GM12878 (cell line): ENCODE measurements around the gene AUNIP. TPM values are rescaled to one million over a fixed set of nuclear protein-coding genes. Genes with fewer than 3 reads are reported as not detected.
A peak's percentile ranks its signal among the peaks of the same experiment; 100 is the strongest.

Source experiments
- ATAC-seq: fragments of 200-7000 bp; cut with Tn5 transposase; 3 replicates; pipeline ENCODE4 v1.9.1; 2020; ENCODE audit warnings: mild to moderate bottlenecking, moderate library complexity
- BruUV-seq: library from RNA; stranded (reverse); fragments of 400-500 nt; replicated peaks from 2 replicates; lab custom pipeline; 2021; lab: Mats Ljungman, UMichigan
- CTCF ChIA-PET: fragments of 300-600 bp; sonication (Branson Sonifier 250); formaldehyde crosslinking; extraction: SDS; loops from one replicate; lab custom pipeline; 2021; ENCODE audit warnings: inconsistent platforms; lab: Yijun Ruan, JAX
- POLR2A ChIA-PET: fragments of 350-600 bp; formaldehyde crosslinking; extraction: SDS; loops from one replicate; lab custom pipeline; 2021; ENCODE audit warnings: inconsistent platforms; lab: Charles Lee
- RAD21 ChIA-PET: fragments of 300-600 bp; sonication (Branson Sonifier 250); formaldehyde crosslinking; loops from one replicate; lab custom pipeline; 2023; ENCODE audit warnings: antibody characterized with exemption; ENCODE audit not compliant: unreplicated experiment; lab: Charles Lee
- SMC1A ChIA-PET: fragments of 300-600 bp; sonication (Branson Sonifier 250); formaldehyde crosslinking; loops from one replicate; lab custom pipeline; 2023; ENCODE audit not compliant: unreplicated experiment, uncharacterized antibody; lab: Charles Lee
- DNase-seq: peaks from one replicate; pipeline ENCODE4 v3.0.0-alpha.2; 2011; ENCODE audit warnings: low read depth, low spot score
- FAIRE-seq: peaks from 3 replicates; lab custom pipeline; 2011; peaks lifted over from hg19 to GRCh38; lab: Jason Lieb, UNC
- H2AFZ ChIP-seq: 2 replicates; pipeline ENCODE4 v1.6.0; 2011; ENCODE audit warnings: low read depth, low read length, control low read depth; ENCODE audit not compliant: control insufficient read depth
- H3K27ac ChIP-seq: 2 replicates; pipeline ENCODE4 v1.5.1; 2011; ENCODE audit warnings: control low read depth; ENCODE audit not compliant: control insufficient read depth, insufficient read depth
- H3K27me3 ChIP-seq, 2 experiments: replicated peaks in 1 of 2; 2 replicates each; pipeline versions ENCODE4 v1.6.0 to v1.6.1; 2011; ENCODE audit warnings: low read length in 1 of 2; ENCODE audit not compliant: control insufficient read depth in 2 of 2, insufficient read depth in 2 of 2
- H3K36me3 ChIP-seq, 2 experiments: 2 replicates each; pipeline ENCODE4 v1.5.1; 2011; ENCODE audit warnings: low read length in 1 of 2; ENCODE audit not compliant: control insufficient read depth in 2 of 2, insufficient read depth in 2 of 2
- H3K4me1 ChIP-seq: 2 replicates; pipeline ENCODE4 v1.6.1; 2011; ENCODE audit warnings: mild to moderate bottlenecking, low read length, moderate library complexity, mixed read lengths; ENCODE audit not compliant: control insufficient read depth, insufficient read depth
- H3K4me2 ChIP-seq: 2 replicates; pipeline ENCODE4 v1.6.0; 2011; ENCODE audit warnings: control low read depth; ENCODE audit not compliant: control insufficient read depth, insufficient read depth
- H3K4me3 ChIP-seq: fragments of 200-600 bp; sonication (generic); 2 replicates; pipeline ENCODE4 v1.5.1; 2016
- H3K79me2 ChIP-seq: 2 replicates; pipeline ENCODE4 v1.6.0; 2011; ENCODE audit warnings: low read length; ENCODE audit not compliant: control insufficient read depth, insufficient read depth
- H3K9ac ChIP-seq: 2 replicates; pipeline ENCODE4 v1.8.0; 2011; ENCODE audit warnings: low read length, control low read depth, mixed read lengths; ENCODE audit not compliant: control insufficient read depth, insufficient read depth
- H3K9me3 ChIP-seq: replicated peaks from 3 replicates; pipeline ENCODE4 v1.5.1; 2011; ENCODE audit warnings: mild to moderate bottlenecking, low read length; ENCODE audit not compliant: control insufficient read depth, insufficient read depth
- H4K20me1 ChIP-seq: 2 replicates; pipeline ENCODE4 v1.6.0; 2011; ENCODE audit not compliant: control insufficient read depth, insufficient read depth
- BMI1 ChIP-seq: fragments of 450-650 bp; IDR thresholded peaks from 2 replicates; pipeline ENCODE4 v1.6.1; 2016; ENCODE audit warnings: mild to moderate bottlenecking, moderate library complexity, borderline replicate concordance
- CREB1 ChIP-seq: IDR thresholded peaks from 2 replicates; pipeline ENCODE4 v1.6.1; 2012; ENCODE audit warnings: low read depth, mild to moderate bottlenecking, inconsistent platforms
- HDAC2 ChIP-seq: fragments of 200-600 bp; sonication (generic); IDR thresholded peaks from 2 replicates; pipeline ENCODE4 v1.6.1; 2017
- IKZF1 ChIP-seq: fragments of 450-650 bp; conservative IDR thresholded peaks from 2 replicates; pipeline ENCODE4 v1.6.1; 2017; ENCODE audit warnings: antibody characterized with exemption, mild to moderate bottlenecking
- RBBP5 ChIP-seq: fragments of 200-600 bp; sonication (generic); conservative IDR thresholded peaks from 2 replicates; pipeline ENCODE4 v1.6.1; 2016
- SIX5 ChIP-seq: IDR thresholded peaks from 2 replicates; pipeline ENCODE4 v1.6.1; 2011; ENCODE audit warnings: mild to moderate bottlenecking, low read depth, low read length, moderate library complexity; ENCODE audit not compliant: severe bottlenecking
- SMC3 ChIP-seq: IDR thresholded peaks from 2 replicates; pipeline ENCODE4 v1.6.1; 2011; ENCODE audit warnings: low read length, improper control_type of control experiment, borderline replicate concordance
- STAT1 ChIP-seq: fragments of 450-650 bp; conservative IDR thresholded peaks from 2 replicates; pipeline ENCODE4 v1.6.1; 2014; ENCODE audit warnings: antibody characterized with exemption, mild to moderate bottlenecking
- ZBED1 ChIP-seq: IDR thresholded peaks from 2 replicates; pipeline ENCODE4 v1.6.1; 2016; ENCODE audit warnings: borderline replicate concordance
- ZNF622 ChIP-seq: fragments of 450-650 bp; IDR thresholded peaks from 2 replicates; pipeline ENCODE4 v1.6.1; 2017; ENCODE audit warnings: mild to moderate bottlenecking, inconsistent platforms
- WGBS: methylation state at CpG from one replicate; pipeline ENCODE4 v1.1.6; 2016; ENCODE audit warnings: low lambda C conversion rate; ENCODE audit not compliant: insufficient replicate concordance, insufficient coverage; ENCODE audit errors: missing lambda C conversion rate; 5-methylcytosine and 5-hydroxymethylcytosine counted together
- in situ Hi-C: fragments of 300-500 bp; cut with MboI; formaldehyde crosslinking; loops from 9 replicates; pipeline ENCODE4 v1.14.3; 2018; ENCODE audit warnings: mixed read lengths
- intact Hi-C: fragments of 100-400 bp; cut with micrococcal nuclease; formaldehyde crosslinking; loops from one replicate; pipeline ENCODE4 v1.14.2; 2022; ENCODE audit not compliant: unreplicated experiment
- polyA plus RNA-seq, 11 experiments: library from polyadenylated mRNA; depleted of rRNA in 4 of 11; unstranded in 6 of 11; stranded (reverse) in 5 of 11; fragments of >200 nt; fragmentation: Nextera tagmentation in 4 of 11; fragmentation: Illumina TruSeq in 1 of 11; extraction: Ambion mirVana in 4 of 11; extraction: Trizol in 1 of 11; gene quantifications; 1 replicate in 1 of 11; 2 replicates in 10 of 11; pipeline versions ENCODE4 v1.2.1 to v1.2.3, GENCODE V29; 2011 to 2016; ENCODE audit warnings: inconsistent platforms in 2 of 11, missing spikeins in 2 of 11, low read depth in 1 of 11
- total RNA-seq, 4 experiments: library from RNA; depleted of rRNA in 3 of 4; stranded (reverse); fragments of >200 nt in 3 of 4; fragmentation: Illumina TruSeq in 1 of 4; extraction: Trizol in 1 of 4; gene quantifications; 2 replicates each; pipeline versions ENCODE4 v1.2.1 to v1.2.3, GENCODE V29; 2013 to 2021
- TF ChIP-seq, protein P1 (sequence below): fragments of 150-350 bp; IDR thresholded peaks from 2 replicates; pipeline ENCODE4 v1.6.1; 2014; ENCODE audit warnings: mild to moderate bottlenecking, low read depth, low read length
- TF ChIP-seq, protein P2 (sequence below), 3 experiments: IDR thresholded peaks in 2 of 3; conservative IDR thresholded peaks in 1 of 3; 2 replicates each; pipeline ENCODE4 v1.5.1; 2011; ENCODE audit warnings: low read depth in 3 of 3, low read length in 3 of 3, mild to moderate bottlenecking in 3 of 3, control low read depth in 2 of 3, moderate library complexity in 2 of 3, inconsistent platforms in 1 of 3, mixed read lengths in 1 of 3; ENCODE audit not compliant: control insufficient read depth in 2 of 3, insufficient read depth in 1 of 3; ENCODE audit errors: extremely low read depth in 1 of 3
- TF ChIP-seq, protein P3 (sequence below): fragments of 450-650 bp; formaldehyde crosslinking; IDR thresholded peaks from 2 replicates; pipeline ENCODE4 v1.4.0; 2022; ENCODE audit warnings: mild to moderate bottlenecking, moderate library complexity
- TF ChIP-seq, protein P4 (sequence below): fragments of 450-650 bp; IDR thresholded peaks from 2 replicates; pipeline ENCODE4 v1.6.1; 2014; ENCODE audit warnings: mild to moderate bottlenecking

AUNIP gene
- total and polyA plus RNA-seq, 10 of the 15 experiments (the other 5 are each of a cell fraction or from before 2014, with no cell fraction given): 3.9 to 20.0 (median 12.7) TPM

DNA sequence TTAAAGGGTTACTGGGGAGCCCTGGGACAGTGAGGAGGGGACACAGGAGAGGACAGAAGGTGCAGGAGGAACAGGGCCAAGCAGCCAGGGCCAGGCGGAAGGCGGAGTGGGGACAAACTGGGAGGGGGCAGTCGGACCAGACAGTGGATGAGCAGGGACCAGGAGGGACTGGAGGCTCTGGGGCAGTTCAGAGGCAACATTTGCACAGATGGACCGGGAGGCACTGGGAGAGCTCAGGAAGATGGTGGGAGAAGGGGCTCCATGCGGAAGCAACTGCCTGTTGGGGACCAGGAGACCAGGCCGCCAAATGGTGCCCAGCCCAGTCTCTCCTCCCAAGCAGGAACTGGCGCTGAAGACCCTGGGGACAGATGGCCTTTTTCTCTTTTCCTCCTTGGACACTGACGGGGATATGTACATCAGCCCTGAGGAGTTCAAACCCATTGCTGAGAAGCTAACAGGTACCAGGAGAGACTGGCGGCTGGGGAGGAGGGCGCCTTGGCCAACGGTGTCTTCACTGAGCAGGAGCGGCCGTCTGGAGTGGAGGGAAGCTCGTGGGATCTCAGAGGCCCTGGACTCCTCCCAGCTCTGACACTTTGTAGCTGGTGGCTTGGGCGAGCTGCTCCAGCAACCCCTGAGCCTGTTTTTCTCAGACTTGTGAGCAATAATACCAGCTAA is 58.4 kb downstream of the AUNIP start:
- in situ Hi-C loops: loop anchor here (25.0 kb wide), 1 partner anchor 389 kb away; the partner anchor contains the start of gene RHCE

More for the DNA sequence above, 58.4 kb downstream of the AUNIP start:
- Histone ChIP-seq H4K20me1 (no peaks in the 10 kb centered on the region), H3K36me3 (no peaks in the 10 kb centered on the region), H3K4me2 (peak overlapping the region; percentile 76), H3K27ac (no peak overlapping the region), H3K9ac (no peak overlapping the region), H3K9me3 (no peaks in the 10 kb centered on the region; the same call in 2 of the 3 replicates), H3K27me3 (no peaks in the 10 kb centered on the region), H3K79me2 (no peaks in the 10 kb centered on the region), H3K4me3 (no peak overlapping the region), H3K4me1 (peaks cover 33% of the 10 kb centered on the region), H2AFZ (no peak overlapping the region)
- ATAC-seq (no peak), FAIRE-seq (no peak), DNase-seq (no peak)
- WGBS: 77% methylated on average over 14 of the region's 15 CpGs
- no TSS peak for BruUV-seq
- RAD21 ChIA-PET: interaction anchor here (0.8 to 2.3 kb wide), 6 partner anchors 9 to 281 kb away, joined by 3 to 7 read pairs (median 5); partner anchors contain the start of genes MTFR1L and PAFAH2
- intact Hi-C loops: loop anchor here (5.0 to 10.0 kb wide), 2 partner anchors 124 to 556 kb away; partner anchors contain the start of gene RSRP1
- CTCF ChIA-PET: interaction anchor here (0.6 to 8.4 kb wide), 5 partner anchors 11 to 299 kb away, joined by 3 to 63 read pairs (median 4); no protein-coding TSS in a partner anchor
- TF ChIP-seq HDAC2: no peak
- TF ChIP-seq BMI1: no peak
- no peak for TF ChIP-seq ZBED1
- no peak for TF ChIP-seq SIX5
- no peak for TF ChIP-seq SMC3
- TF ChIP-seq, protein P1, sequence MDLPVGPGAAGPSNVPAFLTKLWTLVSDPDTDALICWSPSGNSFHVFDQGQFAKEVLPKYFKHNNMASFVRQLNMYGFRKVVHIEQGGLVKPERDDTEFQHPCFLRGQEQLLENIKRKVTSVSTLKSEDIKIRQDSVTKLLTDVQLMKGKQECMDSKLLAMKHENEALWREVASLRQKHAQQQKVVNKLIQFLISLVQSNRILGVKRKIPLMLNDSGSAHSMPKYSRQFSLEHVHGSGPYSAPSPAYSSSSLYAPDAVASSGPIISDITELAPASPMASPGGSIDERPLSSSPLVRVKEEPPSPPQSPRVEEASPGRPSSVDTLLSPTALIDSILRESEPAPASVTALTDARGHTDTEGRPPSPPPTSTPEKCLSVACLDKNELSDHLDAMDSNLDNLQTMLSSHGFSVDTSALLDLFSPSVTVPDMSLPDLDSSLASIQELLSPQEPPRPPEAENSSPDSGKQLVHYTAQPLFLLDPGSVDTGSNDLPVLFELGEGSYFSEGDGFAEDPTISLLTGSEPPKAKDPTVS: no peak
- TF ChIP-seq, protein P2, sequence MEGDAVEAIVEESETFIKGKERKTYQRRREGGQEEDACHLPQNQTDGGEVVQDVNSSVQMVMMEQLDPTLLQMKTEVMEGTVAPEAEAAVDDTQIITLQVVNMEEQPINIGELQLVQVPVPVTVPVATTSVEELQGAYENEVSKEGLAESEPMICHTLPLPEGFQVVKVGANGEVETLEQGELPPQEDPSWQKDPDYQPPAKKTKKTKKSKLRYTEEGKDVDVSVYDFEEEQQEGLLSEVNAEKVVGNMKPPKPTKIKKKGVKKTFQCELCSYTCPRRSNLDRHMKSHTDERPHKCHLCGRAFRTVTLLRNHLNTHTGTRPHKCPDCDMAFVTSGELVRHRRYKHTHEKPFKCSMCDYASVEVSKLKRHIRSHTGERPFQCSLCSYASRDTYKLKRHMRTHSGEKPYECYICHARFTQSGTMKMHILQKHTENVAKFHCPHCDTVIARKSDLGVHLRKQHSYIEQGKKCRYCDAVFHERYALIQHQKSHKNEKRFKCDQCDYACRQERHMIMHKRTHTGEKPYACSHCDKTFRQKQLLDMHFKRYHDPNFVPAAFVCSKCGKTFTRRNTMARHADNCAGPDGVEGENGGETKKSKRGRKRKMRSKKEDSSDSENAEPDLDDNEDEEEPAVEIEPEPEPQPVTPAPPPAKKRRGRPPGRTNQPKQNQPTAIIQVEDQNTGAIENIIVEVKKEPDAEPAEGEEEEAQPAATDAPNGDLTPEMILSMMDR (IDR thresholded peaks at IDR 0.05 in 2 of 3, conservative IDR thresholded peaks at IDR 0.05 in 1 of 3; ENCODE audit: control insufficient read depth in 2 of 3, extremely low read depth in 1 of 3, insufficient read depth in 1 of 3, low read depth in 3 of 3, low read length in 3 of 3): no peak
- no peak for TF ChIP-seq STAT1
- TF ChIP-seq RBBP5: no peak
- TF ChIP-seq CREB1: no peak
- TF ChIP-seq, protein P3, sequence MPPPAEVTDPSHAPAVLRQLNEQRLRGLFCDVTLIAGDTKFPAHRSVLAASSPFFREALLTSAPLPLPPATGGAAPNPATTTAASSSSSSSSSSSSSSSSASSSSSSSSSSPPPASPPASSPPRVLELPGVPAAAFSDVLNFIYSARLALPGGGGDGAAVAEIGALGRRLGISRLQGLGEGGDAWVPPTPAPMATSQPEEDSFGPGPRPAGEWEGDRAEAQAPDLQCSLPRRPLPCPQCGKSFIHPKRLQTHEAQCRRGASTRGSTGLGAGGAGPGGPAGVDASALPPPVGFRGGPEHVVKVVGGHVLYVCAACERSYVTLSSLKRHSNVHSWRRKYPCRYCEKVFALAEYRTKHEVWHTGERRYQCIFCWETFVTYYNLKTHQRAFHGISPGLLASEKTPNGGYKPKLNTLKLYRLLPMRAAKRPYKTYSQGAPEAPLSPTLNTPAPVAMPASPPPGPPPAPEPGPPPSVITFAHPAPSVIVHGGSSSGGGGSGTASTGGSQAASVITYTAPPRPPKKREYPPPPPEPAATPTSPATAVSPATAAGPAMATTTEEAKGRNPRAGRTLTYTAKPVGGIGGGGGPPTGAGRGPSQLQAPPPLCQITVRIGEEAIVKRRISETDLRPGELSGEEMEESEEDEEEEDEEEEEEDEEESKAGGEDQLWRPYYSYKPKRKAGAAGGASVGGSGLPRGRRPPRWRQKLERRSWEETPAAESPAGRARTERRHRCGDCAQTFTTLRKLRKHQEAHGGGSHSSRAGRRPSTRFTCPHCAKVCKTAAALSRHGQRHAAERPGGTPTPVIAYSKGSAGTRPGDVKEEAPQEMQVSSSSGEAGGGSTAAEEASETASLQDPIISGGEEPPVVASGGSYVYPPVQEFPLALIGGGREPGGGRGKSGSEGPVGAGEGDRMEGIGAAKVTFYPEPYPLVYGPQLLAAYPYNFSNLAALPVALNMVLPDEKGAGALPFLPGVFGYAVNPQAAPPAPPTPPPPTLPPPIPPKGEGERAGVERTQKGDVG (CRISPR knock-in tag): no peak
- no peak for TF ChIP-seq IKZF1
- no peak for TF ChIP-seq ZNF622
- TF ChIP-seq, protein P4, sequence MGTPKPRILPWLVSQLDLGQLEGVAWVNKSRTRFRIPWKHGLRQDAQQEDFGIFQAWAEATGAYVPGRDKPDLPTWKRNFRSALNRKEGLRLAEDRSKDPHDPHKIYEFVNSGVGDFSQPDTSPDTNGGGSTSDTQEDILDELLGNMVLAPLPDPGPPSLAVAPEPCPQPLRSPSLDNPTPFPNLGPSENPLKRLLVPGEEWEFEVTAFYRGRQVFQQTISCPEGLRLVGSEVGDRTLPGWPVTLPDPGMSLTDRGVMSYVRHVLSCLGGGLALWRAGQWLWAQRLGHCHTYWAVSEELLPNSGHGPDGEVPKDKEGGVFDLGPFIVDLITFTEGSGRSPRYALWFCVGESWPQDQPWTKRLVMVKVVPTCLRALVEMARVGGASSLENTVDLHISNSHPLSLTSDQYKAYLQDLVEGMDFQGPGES: no peak
- POLR2A ChIA-PET: no interaction called here
- SMC1A ChIA-PET: interaction anchor here (0.9 to 2.2 kb wide), 2 partner anchors 9 to 192 kb away, joined by 4 to 7 read pairs; no protein-coding TSS in a partner anchor
